Transverse colon (tissue), 4 donors: Measurements from ENCODE around the gene TTC21A.

Source experiments
- POLR2A ChIP-seq: fragments of 450-650 bp; IDR thresholded peaks from one replicate; pipeline ENCODE4 v1.6.1; 2016; ENCODE audit warnings: antibody characterized with exemption, mild to moderate bottlenecking, moderate library complexity
- POLR2AphosphoS5 ChIP-seq, 3 donors: sonication (generic); formaldehyde crosslinking; IDR thresholded peaks; one replicate each; pipeline ENCODE4 v1.6.1; 2016; ENCODE audit warnings: antibody characterized with exemption in 3 of 3
- TF ChIP-seq, protein P1 (sequence below), 5 experiments: fragments of 200-600 bp in 3 of 5; fragments of 450-650 bp in 2 of 5; sonication (generic) in 3 of 5; IDR thresholded peaks; 1 replicate in 2 of 5; 2 replicates in 3 of 5; pipeline ENCODE4 v1.5.1; 2016 to 2017; ENCODE audit warnings: antibody characterized with exemption in 5 of 5, inconsistent platforms in 3 of 5, mild to moderate bottlenecking in 2 of 5, moderate library complexity in 1 of 5

DNA sequence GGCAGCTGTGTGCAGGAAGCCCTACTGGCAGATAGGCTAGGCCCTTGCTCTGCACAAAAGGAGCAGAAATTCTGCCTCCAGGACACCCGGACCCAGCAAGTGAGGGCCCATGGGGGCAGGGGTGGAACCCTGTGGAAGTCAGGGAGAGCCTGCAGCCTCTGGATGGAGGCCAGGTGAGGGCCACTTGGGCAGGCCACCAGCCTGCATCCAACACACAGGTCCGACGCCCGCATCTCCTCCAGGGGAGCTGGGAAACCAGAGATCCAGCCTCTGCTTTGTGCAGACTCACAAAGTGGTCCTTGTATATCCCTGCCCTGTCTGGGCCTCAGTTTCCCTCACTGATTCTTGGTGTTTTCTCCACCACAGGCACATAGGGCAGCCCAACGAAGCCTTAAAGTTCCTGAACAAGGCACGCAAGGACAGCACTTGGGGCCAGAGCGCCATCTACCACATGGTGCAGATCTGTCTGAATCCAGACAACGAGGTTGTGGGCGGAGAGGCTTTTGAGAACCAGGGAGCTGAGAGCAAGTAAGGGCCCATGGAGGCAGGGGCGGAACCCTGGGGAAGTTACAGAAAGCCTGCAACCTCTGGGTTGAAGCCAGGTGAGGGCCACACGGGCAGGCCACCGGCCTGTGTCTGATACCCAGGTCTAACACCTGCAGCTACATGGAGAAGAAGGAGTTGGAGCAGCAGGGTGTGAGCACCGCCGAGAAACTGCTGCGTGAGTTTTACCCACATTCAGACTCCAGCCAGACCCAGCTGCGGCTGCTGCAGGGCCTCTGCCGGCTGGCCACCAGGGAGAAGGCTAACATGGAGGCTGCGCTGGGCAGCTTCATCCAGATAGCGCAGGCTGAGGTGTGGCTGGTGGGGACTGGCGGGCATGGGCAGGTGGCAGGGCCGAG is 29.3 kb downstream of the TTC21A start:
- TF ChIP-seq, protein P1, sequence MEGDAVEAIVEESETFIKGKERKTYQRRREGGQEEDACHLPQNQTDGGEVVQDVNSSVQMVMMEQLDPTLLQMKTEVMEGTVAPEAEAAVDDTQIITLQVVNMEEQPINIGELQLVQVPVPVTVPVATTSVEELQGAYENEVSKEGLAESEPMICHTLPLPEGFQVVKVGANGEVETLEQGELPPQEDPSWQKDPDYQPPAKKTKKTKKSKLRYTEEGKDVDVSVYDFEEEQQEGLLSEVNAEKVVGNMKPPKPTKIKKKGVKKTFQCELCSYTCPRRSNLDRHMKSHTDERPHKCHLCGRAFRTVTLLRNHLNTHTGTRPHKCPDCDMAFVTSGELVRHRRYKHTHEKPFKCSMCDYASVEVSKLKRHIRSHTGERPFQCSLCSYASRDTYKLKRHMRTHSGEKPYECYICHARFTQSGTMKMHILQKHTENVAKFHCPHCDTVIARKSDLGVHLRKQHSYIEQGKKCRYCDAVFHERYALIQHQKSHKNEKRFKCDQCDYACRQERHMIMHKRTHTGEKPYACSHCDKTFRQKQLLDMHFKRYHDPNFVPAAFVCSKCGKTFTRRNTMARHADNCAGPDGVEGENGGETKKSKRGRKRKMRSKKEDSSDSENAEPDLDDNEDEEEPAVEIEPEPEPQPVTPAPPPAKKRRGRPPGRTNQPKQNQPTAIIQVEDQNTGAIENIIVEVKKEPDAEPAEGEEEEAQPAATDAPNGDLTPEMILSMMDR (IDR thresholded peaks at IDR 0.05) = no peak
- TF ChIP-seq POLR2A = no peak
- TF ChIP-seq POLR2AphosphoS5 (IDR thresholded peaks at IDR 0.05) = no peak
